HEK293 (cell line): Measurements from ENCODE around the gene PTRH1.

Experiments
- CTCF ChIA-PET: fragments of 350-600 bp; formaldehyde crosslinking; extraction: SDS; loops from one replicate; lab custom pipeline; 2021; ENCODE audit warnings: antibody characterized with exemption; lab: Yijun Ruan, JAX
- POLR2A ChIA-PET: fragments of 300-600 bp; formaldehyde crosslinking; extraction: SDS; loops from one replicate; lab custom pipeline; 2020; ENCODE audit warnings: antibody characterized with exemption, inconsistent platforms; lab: Yijun Ruan, JAX
- H3K27ac ChIP-seq: fragments of 200-500 bp; sonication (Bioruptor generic); 2 replicates; pipeline ENCODE4 v1.5.1; 2014; ENCODE audit warnings: low read depth, low read length, control low read depth, inconsistent platforms; ENCODE audit errors: extremely low read depth
- H3K36me3 ChIP-seq, 2 experiments: fragments of 200-500 bp in 1 of 2; sonication (Bioruptor generic) in 1 of 2; 1 replicate in 1 of 2; 2 replicates in 1 of 2; pipeline ENCODE4 v1.5.1; 2014 to 2017; ENCODE audit warnings: inconsistent platforms in 2 of 2, low read length in 2 of 2; ENCODE audit not compliant: control insufficient read depth in 2 of 2, insufficient read depth in 1 of 2
- H3K4me1 ChIP-seq: fragments of 200-500 bp; sonication (Bioruptor generic); 2 replicates; pipeline ENCODE4 v1.5.1; 2014; ENCODE audit warnings: mild to moderate bottlenecking, low read length, inconsistent platforms; ENCODE audit not compliant: control insufficient read depth, insufficient read depth
- H3K4me3 ChIP-seq: 2 replicates; pipeline ENCODE4 v1.5.1; 2011; ENCODE audit warnings: low read depth, mild to moderate bottlenecking, control low read depth, low read length, moderate library complexity
- H3K9me3 ChIP-seq: fragments of 200-500 bp; sonication (Bioruptor generic); 2 replicates; pipeline ENCODE4 v1.5.1; 2014; ENCODE audit warnings: low read depth, low read length, inconsistent platforms; ENCODE audit not compliant: control insufficient read depth, insufficient read depth
- GLIS2 ChIP-seq: fragments of 450-650 bp; formaldehyde crosslinking; IDR thresholded peaks from 2 replicates; pipeline ENCODE4 v1.5.1; 2016; ENCODE audit warnings: missing biosample characterization, missing genetic modification characterization
- KLF16 ChIP-seq: fragments of 450-650 bp; formaldehyde crosslinking; IDR thresholded peaks from 2 replicates; pipeline ENCODE4 v1.5.1; 2017; ENCODE audit warnings: missing biosample characterization, missing genetic modification characterization
- PRDM4 ChIP-seq: fragments of 450-650 bp; formaldehyde crosslinking; IDR thresholded peaks from 2 replicates; pipeline ENCODE4 v1.5.1; 2017; ENCODE audit warnings: missing biosample characterization, missing genetic modification characterization
- PRDM6 ChIP-seq: fragments of 450-650 bp; formaldehyde crosslinking; IDR thresholded peaks from 2 replicates; pipeline ENCODE4 v1.5.1; 2017; ENCODE audit warnings: missing biosample characterization, missing genetic modification characterization
- SCRT2 ChIP-seq: fragments of 450-650 bp; formaldehyde crosslinking; IDR thresholded peaks from 2 replicates; pipeline ENCODE4 v1.5.1; 2016; ENCODE audit warnings: missing biosample characterization, missing genetic modification characterization
- ZBTB1 ChIP-seq: fragments of 450-650 bp; formaldehyde crosslinking; IDR thresholded peaks from 2 replicates; pipeline ENCODE4 v1.5.1; 2016; ENCODE audit warnings: missing biosample characterization, missing genetic modification characterization
- ZBTB20 ChIP-seq: fragments of 450-650 bp; formaldehyde crosslinking; IDR thresholded peaks from 2 replicates; pipeline ENCODE4 v1.5.1; 2016; ENCODE audit warnings: missing biosample characterization, missing genetic modification characterization
- ZBTB48 ChIP-seq: fragments of 450-650 bp; formaldehyde crosslinking; IDR thresholded peaks from 2 replicates; pipeline ENCODE4 v1.5.1; 2016; ENCODE audit warnings: missing biosample characterization, missing genetic modification characterization
- ZBTB49 ChIP-seq: fragments of 450-650 bp; formaldehyde crosslinking; IDR thresholded peaks from 2 replicates; pipeline ENCODE4 v1.5.1; 2016; ENCODE audit warnings: missing biosample characterization, missing genetic modification characterization, low read depth
- ZNF18 ChIP-seq: fragments of 450-650 bp; formaldehyde crosslinking; IDR thresholded peaks from 2 replicates; pipeline ENCODE4 v1.5.1; 2016; ENCODE audit warnings: missing biosample characterization, missing genetic modification characterization
- ZNF184 ChIP-seq: fragments of 450-650 bp; IDR thresholded peaks from 2 replicates; pipeline ENCODE4 v1.5.1; 2018; ENCODE audit warnings: missing biosample characterization, mild to moderate bottlenecking, missing genetic modification characterization
- ZNF23 ChIP-seq: fragments of 450-650 bp; formaldehyde crosslinking; IDR thresholded peaks from 2 replicates; pipeline ENCODE4 v1.5.1; 2016; ENCODE audit warnings: missing biosample characterization, missing genetic modification characterization, borderline replicate concordance
- ZNF341 ChIP-seq: fragments of 450-650 bp; formaldehyde crosslinking; IDR thresholded peaks from 2 replicates; pipeline ENCODE4; 2016; ENCODE audit warnings: low read depth, missing biosample characterization, missing genetic modification characterization
- ZNF521 ChIP-seq: fragments of 450-650 bp; formaldehyde crosslinking; IDR thresholded peaks from 2 replicates; pipeline ENCODE4 v1.5.1; 2017; ENCODE audit warnings: missing biosample characterization, mild to moderate bottlenecking, missing genetic modification characterization
- ZNF571 ChIP-seq: fragments of 450-650 bp; formaldehyde crosslinking; IDR thresholded peaks from 2 replicates; pipeline ENCODE4 v1.5.0; 2017; ENCODE audit warnings: missing biosample characterization, missing genetic modification characterization
- ZNF626 ChIP-seq: fragments of 450-650 bp; sonication (Bioruptor Pico); formaldehyde crosslinking; IDR thresholded peaks from 2 replicates; pipeline ENCODE4 v1.5.1; 2018; ENCODE audit warnings: missing biosample characterization, missing genetic modification characterization, inconsistent platforms
- ZNF704 ChIP-seq: fragments of 450-650 bp; formaldehyde crosslinking; IDR thresholded peaks from 2 replicates; pipeline ENCODE4 v1.5.1; 2016; ENCODE audit warnings: missing biosample characterization, missing genetic modification characterization
- ZNF791 ChIP-seq: fragments of 450-650 bp; formaldehyde crosslinking; IDR thresholded peaks from 2 replicates; pipeline ENCODE4 v1.5.1; 2016; ENCODE audit warnings: missing biosample characterization, missing genetic modification characterization
- ZNF792 ChIP-seq: fragments of 450-650 bp; formaldehyde crosslinking; IDR thresholded peaks from 2 replicates; pipeline ENCODE4 v1.5.1; 2016; ENCODE audit warnings: missing biosample characterization, missing genetic modification characterization

PTRH1 gene

GRCh38 chr9:127717766-127718165 lies 2.3 kb upstream of the PTRH1 start:
- no peaks in the 10 kb centered on the region for H3K4me1 ChIP-seq
- TF ChIP-seq ZNF341 (no peak), KLF16 (tag by site-specific recombination) (no peak), ZBTB20 (tag by site-specific recombination) (no peak), ZNF626 (tag by site-specific recombination) (no peak), PRDM4 (tag by site-specific recombination) (no peak), ZNF184 (tag by site-specific recombination) (no peak), ZBTB48 (tag by site-specific recombination) (no peak), ZNF521 (no peak), SCRT2 (tag by site-specific recombination) (no peak), ZNF571 (tag by site-specific recombination) (no peak), ZBTB1 (tag by site-specific recombination) (no peak), ZNF704 (tag by site-specific recombination) (no peak), GLIS2 (tag by site-specific recombination) (no peak), ZNF23 (tag by site-specific recombination) (no peak), ZNF791 (no peak), ZNF18 (no peak), ZNF792 (tag by site-specific recombination) (no peak), PRDM6 (tag by site-specific recombination) (no peak), ZBTB49 (tag by site-specific recombination) (no peak)
- H3K4me3 ChIP-seq: no peak overlapping the region
- no peak overlapping the region for H3K27ac ChIP-seq
- POLR2A ChIA-PET: interaction anchor here (1.3 kb wide), 1 partner anchor 17 kb away, joined by 3 read pairs; the partner anchor contains the start of gene TOR2A
- CTCF ChIA-PET: interaction anchor here (1.1 kb wide), 1 partner anchor 17 kb away, joined by 5 read pairs; the partner anchor contains the start of gene TOR2A
- H3K36me3 ChIP-seq: no peaks in the 10 kb centered on the region
- no peaks in the 10 kb centered on the region for H3K9me3 ChIP-seq
